Fibroblast of skin of right biceps (primary cell): ENCODE results near the gene ZBTB8B.

Experiments
- DNase-seq: peaks from one replicate; pipeline ENCODE4 v3.0.0-alpha.2; 2013

ZBTB8B gene

DNA sequence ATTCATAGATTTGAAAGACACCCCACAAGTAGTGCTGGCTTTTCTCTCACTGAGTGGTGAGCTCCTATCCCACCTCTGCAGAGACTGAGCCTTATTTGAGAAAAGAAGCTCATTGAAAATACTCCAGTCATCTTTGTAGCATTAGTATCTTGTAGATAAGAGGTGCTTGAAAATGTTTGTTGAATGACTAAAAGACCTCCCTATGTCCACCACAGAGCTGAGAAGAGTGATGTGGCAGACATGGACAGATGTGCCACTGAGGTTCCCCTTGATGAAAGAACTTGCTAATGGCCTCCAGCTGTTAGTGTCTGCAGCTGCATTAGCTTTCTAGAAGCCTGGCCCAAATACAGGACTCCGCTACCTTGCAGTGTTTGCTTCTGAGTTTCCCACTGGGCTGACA is 45.1 kb downstream of the ZBTB8B start:
- DNase-seq: no peak
